K562 (cell line): ENCODE measurements around the gene IFNA7.

ENCODE experiments used
- CTCF ChIP-seq, 3 experiments: IDR thresholded peaks in 2 of 3; conservative IDR thresholded peaks in 1 of 3; 2 replicates each; pipeline ENCODE4 v1.5.1; 2011 to 2012; ENCODE audit warnings: low read length in 3 of 3, mild to moderate bottlenecking in 3 of 3, control low read depth in 2 of 3, improper control_type of control experiment in 1 of 3, inconsistent platforms in 1 of 3, low read depth in 1 of 3, mixed read lengths in 1 of 3, moderate library complexity in 1 of 3; ENCODE audit not compliant: insufficient read depth in 2 of 3
- EZH2 ChIP-seq: IDR thresholded peaks from 2 replicates; pipeline ENCODE4 v1.6.1; 2012; ENCODE audit warnings: low read depth, mild to moderate bottlenecking, inconsistent platforms, low read length, borderline replicate concordance
- FOXA3 ChIP-seq, 2 experiments: fragments of 450-650 bp in 1 of 2; sonication (generic) in 1 of 2; formaldehyde crosslinking; IDR thresholded peaks in 1 of 2; conservative IDR thresholded peaks in 1 of 2; 2 replicates each; pipeline versions ENCODE4 v1.4.0 to v1.8.0; 2020 to 2022; ENCODE audit warnings: mild to moderate bottlenecking in 2 of 2, missing genetic modification reagents in 1 of 2
- FOXM1 ChIP-seq, 2 experiments: fragments of 450-650 bp in 1 of 2; sonication (generic) in 1 of 2; formaldehyde crosslinking in 1 of 2; IDR thresholded peaks; 2 replicates each; pipeline versions ENCODE4 v1.6.1 to v1.9.0; 2017 to 2022; ENCODE audit warnings: low read depth in 2 of 2, mild to moderate bottlenecking in 2 of 2, missing genetic modification reagents in 1 of 2, moderate library complexity in 1 of 2
- JUND ChIP-seq, 2 experiments: IDR thresholded peaks; 2 replicates in 1 of 2; 3 replicates in 1 of 2; pipeline ENCODE4 v1.6.1; 2011; ENCODE audit warnings: borderline replicate concordance in 2 of 2, low read depth in 2 of 2, low read length in 2 of 2, improper control_type of control experiment in 1 of 2, missing biosample characterization in 1 of 2, missing genetic modification characterization in 1 of 2, missing genetic modification reagents in 1 of 2
- KHSRP ChIP-seq: fragments of 450-650 bp; IDR thresholded peaks from 2 replicates; pipeline ENCODE4 v1.6.1; 2017
- PHF8 ChIP-seq: fragments of 200-600 bp; sonication (generic); IDR thresholded peaks from 2 replicates; pipeline ENCODE4 v1.6.1; 2012; ENCODE audit warnings: mixed run types, mild to moderate bottlenecking, inconsistent platforms, low read length, moderate library complexity, borderline replicate concordance
- RCOR1 ChIP-seq, 2 experiments: IDR thresholded peaks; 2 replicates each; pipeline ENCODE4 v1.6.1; 2012; ENCODE audit warnings: low read depth in 2 of 2, low read length in 2 of 2, borderline replicate concordance in 1 of 2, improper control_type of control experiment in 1 of 2
- SMC3 ChIP-seq: conservative IDR thresholded peaks from 2 replicates; pipeline ENCODE4 v1.6.1; 2011; ENCODE audit warnings: low read depth, low read length, improper control_type of control experiment; ENCODE audit not compliant: insufficient read depth
- TCF7L2 ChIP-seq: fragments of 150-350 bp; IDR thresholded peaks from 2 replicates; pipeline ENCODE4 v1.6.1; 2016; ENCODE audit warnings: low read depth, mild to moderate bottlenecking, low read length, moderate library complexity
- ZZZ3 ChIP-seq: fragments of 450-650 bp; IDR thresholded peaks from 2 replicates; pipeline ENCODE4 v1.6.1; 2016; ENCODE audit warnings: antibody characterized with exemption, mild to moderate bottlenecking, moderate library complexity
- TF ChIP-seq, protein P1 (sequence below): fragments of 450-650 bp; IDR thresholded peaks from 2 replicates; pipeline ENCODE4 v1.6.1; 2017; ENCODE audit warnings: antibody characterized with exemption

GRCh38 chr9:21154018-21154608 is 47.9 kb downstream of the IFNA7 start:
- TF ChIP-seq ZZZ3 = no peak
- TF ChIP-seq, protein P1, sequence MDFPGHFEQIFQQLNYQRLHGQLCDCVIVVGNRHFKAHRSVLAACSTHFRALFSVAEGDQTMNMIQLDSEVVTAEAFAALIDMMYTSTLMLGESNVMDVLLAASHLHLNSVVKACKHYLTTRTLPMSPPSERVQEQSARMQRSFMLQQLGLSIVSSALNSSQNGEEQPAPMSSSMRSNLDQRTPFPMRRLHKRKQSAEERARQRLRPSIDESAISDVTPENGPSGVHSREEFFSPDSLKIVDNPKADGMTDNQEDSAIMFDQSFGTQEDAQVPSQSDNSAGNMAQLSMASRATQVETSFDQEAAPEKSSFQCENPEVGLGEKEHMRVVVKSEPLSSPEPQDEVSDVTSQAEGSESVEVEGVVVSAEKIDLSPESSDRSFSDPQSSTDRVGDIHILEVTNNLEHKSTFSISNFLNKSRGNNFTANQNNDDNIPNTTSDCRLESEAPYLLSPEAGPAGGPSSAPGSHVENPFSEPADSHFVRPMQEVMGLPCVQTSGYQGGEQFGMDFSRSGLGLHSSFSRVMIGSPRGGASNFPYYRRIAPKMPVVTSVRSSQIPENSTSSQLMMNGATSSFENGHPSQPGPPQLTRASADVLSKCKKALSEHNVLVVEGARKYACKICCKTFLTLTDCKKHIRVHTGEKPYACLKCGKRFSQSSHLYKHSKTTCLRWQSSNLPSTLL = no peak
- TF ChIP-seq EZH2 = no peak
- no peak for TF ChIP-seq FOXA3 (CRISPR knock-in tag; conservative IDR thresholded peaks at IDR 0.05 in 1 of 2, IDR thresholded peaks at IDR 0.05 in 1 of 2)
- TF ChIP-seq KHSRP = no peak
- no peak for TF ChIP-seq FOXM1 (IDR thresholded peaks at IDR 0.05; ENCODE audit: low read depth)
- no peak for TF ChIP-seq FOXM1 (CRISPR knock-in tag; IDR thresholded peaks at IDR 0.05; ENCODE audit: low read depth)
- no peak for TF ChIP-seq PHF8
- TF ChIP-seq RCOR1 (IDR thresholded peaks at IDR 0.05; ENCODE audit: borderline replicate concordance in 1 of 2, low read depth in 2 of 2, low read length in 2 of 2) = no peak
- TF ChIP-seq JUND (IDR thresholded peaks at IDR 0.05; ENCODE audit: borderline replicate concordance, low read depth, low read length) = no peak
- TF ChIP-seq JUND (tag; IDR thresholded peaks at IDR 0.05; ENCODE audit: borderline replicate concordance, low read depth, low read length) = no peak
- no peak for TF ChIP-seq TCF7L2
- no peak for TF ChIP-seq SMC3
- no peak for TF ChIP-seq CTCF (IDR thresholded peaks at IDR 0.05 in 2 of 3, conservative IDR thresholded peaks at IDR 0.05 in 1 of 3; ENCODE audit: insufficient read depth in 2 of 3, low read depth in 1 of 3, low read length in 3 of 3)
